CD14-positive monocyte (primary cell): Measurements from ENCODE around the gene GRIN2A. TPM values are rescaled to one million over a fixed set of nuclear protein-coding genes. Genes with fewer than 3 reads are reported as not detected.
"Not testable (repeated sequence)": the region's sequence is repeated elsewhere in the genome, so short reads cannot be mapped to it uniquely, and the experiment has no call there.

Source experiments
- DNase-seq, 3 donors: peaks; one replicate each; pipeline ENCODE4 v3.0.0-alpha.2; 2011 to 2022
- H2AFZ ChIP-seq: 2 replicates; pipeline ENCODE4 v1.6.0; 2012; ENCODE audit warnings: mild to moderate bottlenecking, low read depth, low read length, inconsistent platforms; ENCODE audit not compliant: insufficient read depth, poor library complexity, severe bottlenecking
- H3K27ac ChIP-seq, 2 donors: 1 replicate in 1 of 2; 2 replicates in 1 of 2; pipeline ENCODE4 v1.5.1; 2012 to 2013; ENCODE audit warnings: low read length in 2 of 2, control low read depth in 1 of 2, inconsistent platforms in 1 of 2, low read depth in 1 of 2, mild to moderate bottlenecking in 1 of 2
- H3K27me3 ChIP-seq, 2 donors: one replicate each; pipeline versions ENCODE4 v1.6.0 to v1.6.1; 2011 to 2013; ENCODE audit warnings: low read length in 2 of 2; ENCODE audit not compliant: control insufficient read depth in 2 of 2, insufficient read depth in 2 of 2
- H3K36me3 ChIP-seq, 2 donors: replicated peaks in 1 of 2; 1 replicate in 1 of 2; 2 replicates in 1 of 2; pipeline versions ENCODE4 v1.5.1 to v1.6.1; 2012 to 2013; ENCODE audit warnings: low read length in 2 of 2, control low read depth in 1 of 2, inconsistent platforms in 1 of 2, mild to moderate bottlenecking in 1 of 2; ENCODE audit not compliant: insufficient read depth in 2 of 2, control insufficient read depth in 1 of 2
- H3K4me1 ChIP-seq, 2 donors: 1 replicate in 1 of 2; 2 replicates in 1 of 2; pipeline versions ENCODE4 v1.5.1 to v1.6.1; 2012 to 2013; ENCODE audit warnings: low read length in 2 of 2, control low read depth in 1 of 2, inconsistent platforms in 1 of 2, mild to moderate bottlenecking in 1 of 2, moderate library complexity in 1 of 2; ENCODE audit not compliant: insufficient read depth in 2 of 2, control insufficient read depth in 1 of 2
- H3K4me2 ChIP-seq: replicated peaks from 2 replicates; pipeline ENCODE3; 2012; ENCODE audit warnings: low read length, moderate library complexity, mild to moderate bottlenecking; ENCODE audit not compliant: poor library complexity, severe bottlenecking; ENCODE audit errors: extremely low read depth
- H3K4me3 ChIP-seq, 3 experiments: fragments of 200-600 bp in 1 of 3; sonication (generic) in 1 of 3; replicated peaks in 1 of 3; 1 replicate in 2 of 3; 2 replicates in 1 of 3; pipeline ENCODE4 v1.5.1; 2011 to 2013; ENCODE audit warnings: low read length in 3 of 3, mild to moderate bottlenecking in 3 of 3, control low read depth in 2 of 3, low read depth in 2 of 3, inconsistent platforms in 1 of 3, moderate library complexity in 1 of 3
- H3K79me2 ChIP-seq: 2 replicates; pipeline ENCODE4 v1.6.0; 2012; ENCODE audit warnings: mild to moderate bottlenecking, control low read depth, inconsistent platforms, low read length, moderate library complexity; ENCODE audit not compliant: insufficient read depth
- H3K9ac ChIP-seq: 2 replicates; pipeline ENCODE4 v1.6.0; 2017; ENCODE audit warnings: low read length, mild to moderate bottlenecking; ENCODE audit not compliant: insufficient read depth, poor library complexity, severe bottlenecking
- H3K9me3 ChIP-seq, 2 donors: replicated peaks in 1 of 2; 1 replicate in 1 of 2; 2 replicates in 1 of 2; pipeline versions ENCODE4 v1.5.1 to v1.6.1; 2012 to 2013; ENCODE audit warnings: low read length in 2 of 2, control low read depth in 1 of 2; ENCODE audit not compliant: control insufficient read depth in 1 of 2, insufficient read depth in 1 of 2
- H4K20me1 ChIP-seq: 2 replicates; pipeline ENCODE4 v1.6.0; 2012; ENCODE audit warnings: mild to moderate bottlenecking, low read length, control low read depth, moderate library complexity; ENCODE audit not compliant: insufficient read depth
- H3K27ac Mint-ChIP-seq, 7 donors: one replicate each; pipeline ENCODE4 v1.8.0; 2020; ENCODE audit warnings: mild to moderate bottlenecking in 7 of 7, mixed read lengths in 7 of 7, moderate library complexity in 6 of 7, inconsistent platforms in 2 of 7
- H3K27me3 Mint-ChIP-seq, 3 donors: one replicate each; pipeline ENCODE4 v1.8.0; 2021 to 2022; ENCODE audit warnings: low read depth in 3 of 3, mild to moderate bottlenecking in 3 of 3, mixed read lengths in 3 of 3, moderate library complexity in 3 of 3, inconsistent platforms in 1 of 3
- H3K36me3 Mint-ChIP-seq, 2 donors: one replicate each; pipeline ENCODE4 v1.8.0; 2020; ENCODE audit warnings: mixed read lengths in 2 of 2, inconsistent platforms in 1 of 2, mild to moderate bottlenecking in 1 of 2
- H3K4me1 Mint-ChIP-seq: one replicate; pipeline ENCODE4 v1.8.0; 2020; ENCODE audit warnings: mild to moderate bottlenecking, mixed read lengths
- H3K4me3 Mint-ChIP-seq, 2 donors: one replicate each; pipeline ENCODE4 v1.8.0; 2020; ENCODE audit warnings: mild to moderate bottlenecking in 2 of 2, mixed read lengths in 2 of 2, moderate library complexity in 1 of 2
- H3K9me3 Mint-ChIP-seq, 7 donors: one replicate each; pipeline ENCODE4 v1.8.0; 2020 to 2022; ENCODE audit warnings: mixed read lengths in 7 of 7, mild to moderate bottlenecking in 6 of 7, moderate library complexity in 6 of 7, inconsistent platforms in 2 of 7
- CTCF ChIP-seq: fragments of 200-600 bp; IDR thresholded peaks from one replicate; pipeline ENCODE4 v1.8.0; 2022; ENCODE audit warnings: antibody characterized with exemption, mild to moderate bottlenecking
- WGBS: methylation state at CpG from one replicate; pipeline ENCODE4 v1.1.5; 2013; ENCODE audit warnings: missing lambda C conversion rate; ENCODE audit not compliant: insufficient coverage; 5-methylcytosine and 5-hydroxymethylcytosine counted together
- intact Hi-C, 2 donors: fragments of 100-400 bp; cut with micrococcal nuclease; formaldehyde crosslinking; loops; one replicate each; pipeline versions ENCODE4 v1.15.0 to v1.15.1; 2023
- polyA plus RNA-seq, 3 donors: library from polyadenylated mRNA; depleted of rRNA in 1 of 3; unstranded in 2 of 3; stranded (reverse) in 1 of 3; fragments of 300-500 nt in 2 of 3; fragments of >200 nt in 1 of 3; fragmentation: Illumina TruSeq in 2 of 3; gene quantifications; 1 replicate in 2 of 3; 2 replicates in 1 of 3; pipeline ENCODE4 v1.2.3, GENCODE V29; 2012 to 2021

Gene GRIN2A
- polyA plus RNA-seq, 3 donors = not detected

- no peak overlapping the region for H3K4me3 Mint-ChIP-seq
- Histone ChIP-seq H3K4me1 (no peaks in the 10 kb centered on the region), H3K36me3 (no peaks in the 10 kb centered on the region), H2AFZ (no peak overlapping the region), H3K79me2 (no peaks in the 10 kb centered on the region), H3K9ac (no peak overlapping the region), H3K4me2 (no peak overlapping the region), H3K4me3 (no peak overlapping the region), H3K27me3 (no peaks in the 10 kb centered on the region), H3K9me3 (no peaks in the 10 kb centered on the region), H3K27ac (no peak overlapping the region), H4K20me1 (no peaks in the 10 kb centered on the region)
- no peak for DNase-seq
- TF ChIP-seq CTCF = no peak
- no peaks in the 10 kb centered on the region for H3K36me3 Mint-ChIP-seq
- 24% methylated on average over 5 of the region's 9 CpGs for WGBS
- H3K27me3 Mint-ChIP-seq = peaks cover 0 to 2% (median 0%) of the 10 kb centered on the region in 3 donors
- H3K9me3 Mint-ChIP-seq = no peaks in the 10 kb centered on the region
- no peaks in the 10 kb centered on the region for H3K4me1 Mint-ChIP-seq
- no peak overlapping the region for H3K27ac Mint-ChIP-seq
- intact Hi-C loops = no loop called here
Observed at GRCh38 chr16:9885467-9885866, 296.8 kb downstream of the GRIN2A start.

- H3K4me3 ChIP-seq, H3K79me2 ChIP-seq, H3K9me3 Mint-ChIP-seq, H2AFZ ChIP-seq, H3K4me3 Mint-ChIP-seq, H3K9ac ChIP-seq, H3K36me3 Mint-ChIP-seq, H4K20me1 ChIP-seq, H3K4me1 Mint-ChIP-seq, H3K27ac Mint-ChIP-seq, H3K27ac ChIP-seq, DNase-seq, intact Hi-C loops, H3K4me2 ChIP-seq, H3K36me3 ChIP-seq, H3K9me3 ChIP-seq, H3K27me3 Mint-ChIP-seq, H3K27me3 ChIP-seq, H3K4me1 ChIP-seq: not testable (repeated sequence)
- 66% methylated on average over 2 of the region's 3 CpGs for WGBS
Observed at GRCh38 chr16:9875981-9876380, 306.2 kb downstream of the GRIN2A start.
